Motor neuron (in vitro differentiated cells): ENCODE measurements around the gene RCVRN. TPM values are rescaled to one million over a fixed set of nuclear protein-coding genes. Genes with fewer than 3 reads are reported as not detected.
A peak's percentile ranks its signal among the peaks of the same experiment; 100 is the strongest.
"Not testable (repeated sequence)": the region's sequence is repeated elsewhere in the genome, so short reads cannot be mapped to it uniquely, and the experiment has no call there.

ENCODE experiments used
- ATAC-seq, 8 experiments: fragments of 200-7000 bp; cut with Tn5 transposase; replicated peaks in 6 of 8; 2 replicates each; pipeline ENCODE4 v1.8.0; 2021; ENCODE audit warnings: mild to moderate bottlenecking in 8 of 8, moderate library complexity in 8 of 8
- H3K27ac ChIP-seq, 2 donors: fragments of 250-450 bp; sonication (Bioruptor Pico); 2 replicates each; pipeline ENCODE4 v1.9.0; 2021; ENCODE audit warnings: antibody characterized with exemption in 2 of 2, mild to moderate bottlenecking in 2 of 2, moderate library complexity in 1 of 2
- H3K4me1 ChIP-seq, 2 donors: fragments of 250-450 bp; sonication (Bioruptor Pico); replicated peaks in 1 of 2; 2 replicates each; pipeline ENCODE4 v1.6.1; 2021; ENCODE audit warnings: antibody characterized with exemption in 2 of 2, mild to moderate bottlenecking in 2 of 2, moderate library complexity in 1 of 2
- H3K4me3 ChIP-seq, 5 donors: fragments of 250-450 bp; sonication (Bioruptor Pico); 2 replicates each; pipeline ENCODE4 v1.9.0; 2021; ENCODE audit warnings: antibody characterized with exemption in 5 of 5, mild to moderate bottlenecking in 5 of 5, moderate library complexity in 4 of 5
- WGBS, 10 experiments: fragments of 450-650 bp; shearing (Covaris generic); methylation state at CpG; one replicate each; pipeline ENCODE4 v1.0.0; 2022; 5-methylcytosine and 5-hydroxymethylcytosine counted together
- in situ Hi-C, 9 experiments: fragments of 400-800 bp; cut with MboI; loops; one replicate each; pipeline ENCODE4 v1.15.0; 2021; ENCODE audit warnings: low sequenced_read_pairs in 9 of 9, low pct_unique_long_range_greater_than_20kb in 2 of 9; ENCODE audit not compliant: unreplicated experiment in 9 of 9
- total RNA-seq, 8 experiments: library from RNA; unstranded; fragments of 300-600 nt; gene quantifications; 2 replicates each; pipeline versions ENCODE4 v1.2.3 to v1.2.4, GENCODE V29; 2022

Gene RCVRN
- total RNA-seq, 8 experiments from 2014 or later, result 0.05 to 1.5 (median 0.29) TPM; not detected in 1

GRCh38 chr17:9935408-9935807 lies 30.3 kb upstream of the RCVRN start:
- H3K4me1 ChIP-seq, result no peaks in the 10 kb centered on the region

GRCh38 chr17:9934331-9934730 lies 29.3 kb upstream of the RCVRN start:
- no peak for ATAC-seq
- Histone ChIP-seq H3K27ac (no peak overlapping the region), H3K4me1 (no peaks in the 10 kb centered on the region), H3K4me3 (no peak overlapping the region)
- in situ Hi-C loops, result loop anchor here in 2 of 9 experiments (25.0 kb wide), 2 partner anchors 378 to 678 kb away; no protein-coding TSS in a partner anchor
- WGBS, 10 experiments, result 60 to 90% (median 83%) methylated on average over 2 to 6 of the region's 7 CpGs; no CpG with 5 or more reads in 5 of the 10 experiments

More at GRCh38 chr17:9935408-9935807, 30.3 kb upstream of the RCVRN start:
- in situ Hi-C loops, result loop anchor here in 2 of 9 experiments (25.0 kb wide), 2 partner anchors 377 to 677 kb away; no protein-coding TSS in a partner anchor
- ATAC-seq, result no peak
- no peak overlapping the region for H3K27ac ChIP-seq
- H3K4me3 ChIP-seq, result no peak overlapping the region
- WGBS, 10 experiments, result 0 to 88% (median 21%) methylated on average over 1 to 5 of the region's 6 CpGs; no CpG with 5 or more reads in 5 of the 10 experiments

DNA sequence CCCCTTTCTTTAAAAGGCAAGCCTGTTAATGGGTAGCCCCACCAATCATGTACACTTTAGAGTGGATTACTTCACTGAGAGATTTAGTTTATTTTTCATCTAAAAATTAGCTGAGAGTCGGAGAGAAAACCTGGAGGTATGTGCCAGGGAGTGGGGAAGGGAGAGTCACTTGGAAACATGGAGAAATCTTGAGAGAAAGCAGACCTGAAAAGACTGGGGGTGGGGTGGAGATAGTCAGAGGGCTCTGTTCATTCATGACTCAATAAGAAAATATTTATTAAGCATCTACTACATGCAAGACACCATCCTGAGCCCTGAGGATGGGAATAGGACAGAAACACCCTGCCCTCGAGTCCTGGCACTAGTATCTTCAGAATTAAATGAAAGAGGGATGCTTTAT lies 27.4 kb upstream of the RCVRN start:
- ATAC-seq, result peak in 2 of 8 experiments; percentile 46 to 66
- Histone ChIP-seq H3K4me1 (peaks cover 0 to 5% of the 10 kb centered on the region in 2 donors), H3K4me3 (no peak overlapping the region), H3K27ac (no peak overlapping the region)
- WGBS, 10 experiments, result 0 to 100% (median 68%) methylated on average over 1 to 2 of the region's 2 CpGs; no CpG with 5 or more reads in 4 of the 10 experiments
- in situ Hi-C loops, result loop anchor here in 2 of 9 experiments (25.0 kb wide), 2 partner anchors 380 to 680 kb away; no protein-coding TSS in a partner anchor

DNA sequence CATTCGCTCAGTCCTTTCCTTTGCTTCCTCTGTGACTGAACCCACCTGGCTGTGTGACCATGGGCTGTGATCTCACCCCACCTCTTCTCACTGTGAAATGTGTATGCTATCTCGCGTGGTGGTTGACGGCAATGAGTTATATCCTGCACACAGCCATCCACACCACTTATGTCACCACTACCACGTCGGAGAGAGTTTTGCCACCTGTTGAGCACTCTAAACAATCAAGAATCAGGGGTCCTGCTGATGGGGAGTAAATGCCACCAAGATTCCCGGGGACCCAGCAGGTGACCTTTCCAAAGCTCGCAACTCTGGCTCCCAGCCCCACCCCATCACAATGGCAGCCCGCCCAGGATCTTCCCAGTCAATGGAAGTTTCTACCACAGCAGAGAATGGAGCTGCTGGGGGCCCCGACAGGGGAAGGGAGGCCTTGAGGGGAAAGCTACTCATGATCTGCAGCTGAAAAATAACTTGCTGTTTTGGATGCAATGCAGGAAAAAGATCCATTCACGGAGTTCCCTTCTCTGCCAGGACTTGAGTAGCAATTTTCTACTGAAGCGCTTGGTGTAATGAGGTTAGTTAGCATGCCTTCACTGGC lies 26.2 kb upstream of the RCVRN start:
- Histone ChIP-seq H3K4me3 (no peak overlapping the region), H3K27ac (no peak overlapping the region), H3K4me1 (peaks cover 0 to 5% of the 10 kb centered on the region in 2 donors)
- 60 to 100% (median 90%) methylated on average over 1 to 4 of the region's 12 CpGs; no CpG with 5 or more reads in 5 of the 10 experiments for WGBS, 10 experiments
- in situ Hi-C loops, result loop anchor here in 2 of 9 experiments (25.0 kb wide), 2 partner anchors 381 to 681 kb away; no protein-coding TSS in a partner anchor
- ATAC-seq, result no peak

GRCh38 chr17:9929871-9930270 lies 24.8 kb upstream of the RCVRN start:
- WGBS, 10 experiments, result 56 to 98% (median 86%) methylated on average over 3 to 8 of the region's 8 CpGs; no CpG with 5 or more reads in 3 of the 10 experiments
- H3K4me3 ChIP-seq, result no peak overlapping the region
- no peak for ATAC-seq
- H3K27ac ChIP-seq, result no peak overlapping the region
- peaks cover 2 to 6% of the 10 kb centered on the region in 2 donors for H3K4me1 ChIP-seq
- in situ Hi-C loops, result loop anchor here in 4 of 9 experiments (10.0 to 25.0 kb wide), 3 partner anchors 382 to 685 kb away; no protein-coding TSS in a partner anchor

DNA sequence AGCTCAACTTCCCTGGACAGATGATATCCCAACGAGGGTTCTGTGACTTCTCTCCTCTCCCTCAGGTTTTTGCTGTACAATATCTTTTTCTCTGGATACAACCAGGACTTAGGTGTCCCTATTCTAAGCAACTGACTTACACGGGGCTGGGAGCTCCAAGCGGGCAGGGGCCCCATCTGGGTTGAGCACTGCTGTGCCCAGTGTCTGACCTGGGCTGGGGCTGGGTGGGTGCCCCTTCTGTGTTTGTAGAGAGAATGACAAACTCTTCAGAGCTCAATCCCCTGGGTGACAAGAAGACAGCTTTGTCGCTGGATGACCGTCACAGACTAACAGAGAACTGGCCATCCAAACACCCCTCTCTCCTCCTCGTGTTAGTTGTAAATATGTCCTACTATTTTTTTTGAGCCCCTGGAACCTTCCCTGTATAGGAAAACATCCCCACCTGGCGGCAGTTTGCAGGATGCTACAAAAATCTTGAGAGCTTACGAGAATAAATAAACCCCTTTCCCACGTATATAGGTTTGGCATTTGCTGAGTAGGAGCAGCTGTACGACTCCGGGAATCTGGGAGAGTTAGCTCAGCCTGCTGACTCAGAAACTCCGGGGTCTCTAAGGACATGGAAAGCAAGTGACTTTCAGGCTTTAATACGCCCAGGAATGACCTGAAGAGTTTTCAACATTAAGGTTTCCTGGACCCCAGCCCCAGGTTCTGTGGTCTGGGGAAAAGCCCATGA lies 23.7 kb upstream of the RCVRN start:
- Histone ChIP-seq H3K27ac (no peak overlapping the region), H3K4me1 (peaks cover 3 to 7% of the 10 kb centered on the region in 2 donors), H3K4me3 (no peak overlapping the region)
- in situ Hi-C loops, result loop anchor here in 4 of 9 experiments (10.0 to 25.0 kb wide), 3 partner anchors 384 to 686 kb away; no protein-coding TSS in a partner anchor
- 0 to 68% (median 47%) methylated on average over 1 to 8 of the region's 13 CpGs; no CpG with 5 or more reads in 2 of the 10 experiments for WGBS, 10 experiments
- ATAC-seq, result peak in 7 of 8 experiments; percentile 11 to 66 (median 53)

DNA sequence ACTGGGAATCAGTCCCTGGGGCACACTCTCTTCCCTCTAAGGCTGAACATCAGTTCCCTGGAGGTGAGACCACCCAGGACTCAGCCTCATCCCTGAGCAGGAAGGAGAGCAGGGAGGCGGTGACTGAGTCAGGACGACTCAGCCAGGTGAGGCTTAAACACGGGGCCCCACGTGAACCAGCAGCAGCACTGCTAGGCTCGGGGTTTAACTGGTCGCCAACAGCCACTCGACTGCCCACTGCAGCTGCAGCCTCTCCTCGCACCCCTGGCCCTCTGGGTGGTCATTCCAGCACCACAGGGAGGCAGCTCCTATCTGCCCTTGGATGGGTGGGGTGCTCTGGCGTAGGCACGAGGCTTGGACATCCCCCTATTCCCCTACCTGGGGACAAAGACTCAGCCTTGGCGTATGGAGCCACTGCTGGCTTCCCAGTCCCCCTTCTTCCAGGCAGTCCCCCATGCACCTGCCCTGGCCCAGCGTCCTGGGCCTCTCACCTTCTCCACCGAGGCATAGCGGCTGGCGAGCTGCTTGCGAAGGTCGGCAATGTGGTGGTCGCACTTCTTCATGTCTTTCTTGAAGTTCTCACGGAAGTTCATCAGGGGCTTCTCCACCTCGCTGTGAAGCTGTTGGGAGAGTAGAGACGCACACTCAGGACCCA lies 21.2 kb upstream of the RCVRN start:
- H3K4me3 ChIP-seq, result no peak overlapping the region

DNA sequence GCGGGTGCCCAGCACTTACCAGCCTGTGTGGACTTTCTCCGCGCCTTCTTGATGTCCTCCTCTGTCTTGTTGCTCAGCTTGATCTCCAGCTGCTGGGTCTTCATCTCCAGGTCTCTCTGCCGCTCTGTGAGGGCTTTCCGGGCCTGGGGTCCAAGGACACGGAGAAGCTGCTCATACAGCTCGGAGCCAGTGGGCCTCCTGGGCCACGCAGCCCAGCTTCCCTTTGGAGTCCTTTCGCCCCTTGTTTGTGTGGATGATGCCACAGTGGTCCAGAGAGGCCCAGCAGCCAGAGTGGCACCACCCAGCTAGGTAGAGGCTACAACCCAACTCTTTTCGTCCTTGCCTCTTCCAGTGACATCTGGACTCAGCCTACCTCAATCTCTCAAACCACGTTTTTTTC lies 20.4 kb upstream of the RCVRN start:
- no peak for ATAC-seq
- in situ Hi-C loops, result loop anchor here in 4 of 9 experiments (10.0 to 25.0 kb wide), 3 partner anchors 387 to 689 kb away; no protein-coding TSS in a partner anchor
- WGBS, 10 experiments, result 73 to 100% (median 90%) methylated on average over 1 to 3 of the region's 11 CpGs; no CpG with 5 or more reads in 5 of the 10 experiments

More for the DNA sequence above, 21.2 kb upstream of the RCVRN start:
- in situ Hi-C loops, result loop anchor here in 4 of 9 experiments (10.0 to 25.0 kb wide), 3 partner anchors 386 to 689 kb away; no protein-coding TSS in a partner anchor
- 80 to 100% (median 81%) methylated on average over 1 to 13 of the region's 21 CpGs; no CpG with 5 or more reads in 6 of the 10 experiments for WGBS, 10 experiments
- no peak overlapping the region for H3K27ac ChIP-seq
- ATAC-seq, result no peak
- peaks cover 3 to 7% of the 10 kb centered on the region in 2 donors for H3K4me1 ChIP-seq

DNA sequence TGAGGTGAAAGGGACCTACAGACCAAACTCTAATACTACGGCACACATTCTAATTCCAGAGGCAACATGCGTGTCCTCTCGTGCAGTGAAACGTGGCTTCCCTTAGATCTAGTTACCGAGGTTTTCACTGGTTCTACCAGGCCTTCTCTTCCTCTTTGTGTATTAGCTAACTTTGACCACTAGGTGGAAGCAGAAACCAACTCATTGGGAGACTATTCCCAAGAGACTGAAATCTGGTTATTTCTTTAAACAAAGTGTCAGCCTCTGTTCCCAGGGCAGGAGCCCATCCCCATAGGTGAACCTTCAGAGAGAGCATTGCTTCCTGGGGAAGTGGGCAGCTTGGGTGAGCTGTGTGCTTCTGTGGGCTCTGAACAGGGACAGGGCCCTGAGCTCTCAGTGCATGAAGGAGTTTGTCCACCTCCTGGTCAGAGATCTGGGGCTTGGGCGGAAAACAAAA lies 19.7 kb upstream of the RCVRN start:
- WGBS, 10 experiments, result 0 to 100% (median 13%) methylated on average over 1 to 5 of the region's 6 CpGs; no CpG with 5 or more reads in 3 of the 10 experiments
- H3K27ac ChIP-seq, result no peak overlapping the region
- in situ Hi-C loops, result loop anchor here in 8 of 9 experiments (10.0 to 25.0 kb wide), 3 partner anchors 388 to 690 kb away; no protein-coding TSS in a partner anchor

More for the DNA sequence above, 20.4 kb upstream of the RCVRN start:
- Histone ChIP-seq H3K4me3 (no peak overlapping the region), H3K27ac (no peak overlapping the region), H3K4me1 (peaks cover 3 to 7% of the 10 kb centered on the region in 2 donors)

GRCh38 chr17:9922012-9922848 lies 17.2 kb upstream of the RCVRN start:
- ATAC-seq, result no peak
- WGBS, 10 experiments, result 85 to 96% (median 92%) methylated on average over 5 to 14 of the region's 14 CpGs
- Histone ChIP-seq H3K27ac (no peak overlapping the region), H3K4me3 (no peak overlapping the region), H3K4me1 (peaks cover 3% of the 10 kb centered on the region in 2 donors)
- in situ Hi-C loops, result loop anchor here in 7 of 9 experiments (10.0 to 25.0 kb wide), 2 partner anchors 690 to 693 kb away; no protein-coding TSS in a partner anchor

More for the DNA sequence above, 19.7 kb upstream of the RCVRN start:
- peak; percentile 73 to 91 (median 84) for ATAC-seq
- H3K4me3 ChIP-seq, result no peak overlapping the region
- peaks cover 3 to 7% of the 10 kb centered on the region in 2 donors for H3K4me1 ChIP-seq

GRCh38 chr17:9921216-9921615 lies 16.1 kb upstream of the RCVRN start:
- not testable (repeated sequence) for H3K4me3 ChIP-seq, H3K27ac ChIP-seq, ATAC-seq, H3K4me1 ChIP-seq
- in situ Hi-C loops, result loop anchor here in 7 of 9 experiments (10.0 to 25.0 kb wide), 2 partner anchors 691 to 694 kb away; no protein-coding TSS in a partner anchor
- 80 to 100% (median 92%) methylated on average over 1 to 5 of the region's 13 CpGs; no CpG with 5 or more reads in 4 of the 10 experiments for WGBS, 10 experiments
